Liver (tissue), 9 donors: Measurements from ENCODE around the gene RAB31. TPM values are rescaled to one million over a fixed set of nuclear protein-coding genes. Genes with fewer than 3 reads are reported as not detected.

ENCODE experiments used
- DNase-seq: peaks from one replicate; pipeline ENCODE4 v3.0.0-alpha.2; 2017; ENCODE audit warnings: low spot score
- H3K27ac ChIP-seq, 2 donors: one replicate each; pipeline ENCODE4 v1.7.0; 2013; ENCODE audit warnings: inconsistent platforms in 2 of 2, low read length in 2 of 2, control low read depth in 1 of 2, low read depth in 1 of 2, mild to moderate bottlenecking in 1 of 2
- H3K27me3 ChIP-seq, 4 donors: one replicate each; pipeline versions ENCODE4 v1.6.1 to v1.7.0; 2013; ENCODE audit warnings: low read length in 3 of 4, inconsistent platforms in 1 of 4, mild to moderate bottlenecking in 1 of 4, moderate library complexity in 1 of 4; ENCODE audit not compliant: control insufficient read depth in 4 of 4, insufficient read depth in 4 of 4
- H3K36me3 ChIP-seq, 4 donors: one replicate each; pipeline versions ENCODE4 v1.6.1 to v1.7.0; 2013; ENCODE audit warnings: low read length in 3 of 4, mild to moderate bottlenecking in 3 of 4, low read depth in 1 of 4, moderate library complexity in 1 of 4; ENCODE audit not compliant: control insufficient read depth in 4 of 4, insufficient read depth in 3 of 4
- H3K4me1 ChIP-seq, 4 donors: one replicate each; pipeline versions ENCODE4 v1.6.1 to v1.7.0; 2013; ENCODE audit warnings: low read length in 3 of 4, mild to moderate bottlenecking in 3 of 4, moderate library complexity in 1 of 4; ENCODE audit not compliant: control insufficient read depth in 4 of 4, insufficient read depth in 4 of 4
- H3K4me3 ChIP-seq, 3 donors: one replicate each; pipeline versions ENCODE4 v1.6.1 to v1.7.0; 2013; ENCODE audit warnings: low read length in 3 of 3, control low read depth in 1 of 3, low read depth in 1 of 3, mild to moderate bottlenecking in 1 of 3
- H3K9ac ChIP-seq, 2 donors: one replicate each; pipeline ENCODE4 v1.7.0; 2013; ENCODE audit warnings: low read length in 2 of 2, mild to moderate bottlenecking in 2 of 2, moderate library complexity in 2 of 2, control low read depth in 1 of 2, low read depth in 1 of 2
- H3K9me3 ChIP-seq, 4 donors: one replicate each; pipeline versions ENCODE4 v1.6.1 to v1.7.0; 2013; ENCODE audit warnings: low read length in 3 of 4; ENCODE audit not compliant: control insufficient read depth in 4 of 4
- CTCF ChIP-seq: fragments of 150-350 bp; IDR thresholded peaks from 2 replicates; pipeline ENCODE4 v1.5.1; 2017; ENCODE audit warnings: improper control_type of control experiment, low read depth, low read length; ENCODE audit not compliant: missing input control
- EGR1 ChIP-seq, 2 donors: IDR thresholded peaks; 2 replicates each; pipeline ENCODE4 v1.6.1; 2016 to 2018; ENCODE audit warnings: antibody characterized with exemption in 2 of 2, low read depth in 2 of 2
- FOXA1 ChIP-seq: IDR thresholded peaks from 2 replicates; pipeline ENCODE4 v1.6.1; 2016; ENCODE audit warnings: antibody characterized with exemption
- FOXA2 ChIP-seq: IDR thresholded peaks from 2 replicates; pipeline ENCODE4 v1.6.1; 2016; ENCODE audit warnings: antibody characterized with exemption
- GABPA ChIP-seq, 2 donors: IDR thresholded peaks in 1 of 2; conservative IDR thresholded peaks in 1 of 2; 2 replicates each; pipeline ENCODE4 v1.6.1; 2016; ENCODE audit warnings: antibody characterized with exemption in 2 of 2, mild to moderate bottlenecking in 1 of 2, moderate library complexity in 1 of 2
- NR2F2 ChIP-seq: IDR thresholded peaks from 2 replicates; pipeline ENCODE4 v1.6.1; 2016; ENCODE audit warnings: antibody characterized with exemption
- RAD21 ChIP-seq, 2 donors: IDR thresholded peaks; 2 replicates each; pipeline ENCODE4 v1.6.1; 2016; ENCODE audit warnings: antibody characterized with exemption in 2 of 2, mild to moderate bottlenecking in 2 of 2
- REST ChIP-seq: IDR thresholded peaks from 2 replicates; pipeline ENCODE4 v1.6.1; 2016; ENCODE audit warnings: antibody characterized with exemption, mild to moderate bottlenecking
- SP1 ChIP-seq: IDR thresholded peaks from 2 replicates; pipeline ENCODE4 v1.6.1; 2018; ENCODE audit warnings: antibody characterized with exemption, mild to moderate bottlenecking
- YY1 ChIP-seq: IDR thresholded peaks from 2 replicates; pipeline ENCODE4 v1.6.1; 2016; ENCODE audit warnings: antibody characterized with exemption, mild to moderate bottlenecking
- ZBTB33 ChIP-seq: IDR thresholded peaks from 2 replicates; pipeline ENCODE4 v1.6.1; 2016; ENCODE audit warnings: antibody characterized with exemption
- WGBS: extraction: QIAGEN DNeasy Blood & Tissue Kit; methylation state at CpG from one replicate; pipeline ENCODE4 v1.1.7; 2013; 5-methylcytosine and 5-hydroxymethylcytosine counted together
- polyA plus RNA-seq, 2 donors: library from polyadenylated mRNA; stranded (reverse) in 1 of 2; unstranded in 1 of 2; fragments of 200-250 nt in 1 of 2; fragments of >200 nt in 1 of 2; fragmentation: Nextera tagmentation in 1 of 2; extraction: Ambion mirVana in 1 of 2; gene quantifications; one replicate each; pipeline versions ENCODE4 v1.2.1 to v1.2.3, GENCODE V29; 2013 to 2015
- total RNA-seq, 2 donors: library from RNA; depleted of rRNA; stranded (reverse); fragments of >200 nt; gene quantifications; one replicate each; pipeline ENCODE4 v1.2.3, GENCODE V29; 2014
- donor health status: healthy.
- donor health status: healthy.
- donor health status: healthy.
- donor health status: healthy.
- donor health status: healthy.

The RAB31 gene
- total and polyA plus RNA-seq, 4 donors, result 3.6 to 12.8 (median 9.7) TPM

GRCh38 chr18:9826685-9827084 is 118.6 kb downstream of the RAB31 start:
- H3K27ac ChIP-seq, result peak overlapping the region; percentile 6 to 46
- no peak for DNase-seq
- H3K9me3 ChIP-seq, result no peaks in the 10 kb centered on the region
- no peaks in the 10 kb centered on the region for H3K36me3 ChIP-seq
- no peak overlapping the region for H3K9ac ChIP-seq
- no peak overlapping the region for H3K4me3 ChIP-seq
- no peaks in the 10 kb centered on the region for H3K27me3 ChIP-seq
- peaks cover 0 to 3% (median 0%) of the 10 kb centered on the region in 4 donors for H3K4me1 ChIP-seq
- 92% methylated on average over 4 of the region's 4 CpGs for WGBS
- no peak for TF ChIP-seq CTCF
- TF ChIP-seq SP1, result no peak
- no peak for TF ChIP-seq REST
- TF ChIP-seq YY1, result no peak
- no peak for TF ChIP-seq FOXA2
- TF ChIP-seq EGR1 (IDR thresholded peaks at IDR 0.05; ENCODE audit: low read depth in 2 of 2), result no peak

- DNase-seq, result no peak
- Histone ChIP-seq H3K4me3 (no peak overlapping the region), H3K36me3 (no peaks in the 10 kb centered on the region), H3K4me1 (peaks cover 0 to 3% (median 0%) of the 10 kb centered on the region in 4 donors), H3K9ac (no peak overlapping the region), H3K9me3 (no peaks in the 10 kb centered on the region), H3K27ac (peak overlapping the region; percentile 6 to 85), H3K27me3 (no peaks in the 10 kb centered on the region)
- WGBS, result 74% methylated on average over 7 of the region's 7 CpGs
- TF ChIP-seq FOXA1 (no peak), NR2F2 (peak; percentile 72)
These were observed 119.2 kb downstream of the RAB31 start for GRCh38 chr18:9827211-9827792.

- Histone ChIP-seq H3K4me3 (no peak overlapping the region), H3K36me3 (no peaks in the 10 kb centered on the region), H3K9ac (no peak overlapping the region), H3K9me3 (no peaks in the 10 kb centered on the region), H3K4me1 (peaks cover 0 to 3% (median 0%) of the 10 kb centered on the region in 4 donors), H3K27ac (peak overlapping the region; percentile 70 to 85), H3K27me3 (no peaks in the 10 kb centered on the region)
- no peak for DNase-seq
- no peak for TF ChIP-seq GABPA (IDR thresholded peaks at IDR 0.05 in 1 of 2, conservative IDR thresholded peaks at IDR 0.05 in 1 of 2)
- no peak for TF ChIP-seq SP1
- TF ChIP-seq FOXA2, result no peak
- TF ChIP-seq RAD21 (IDR thresholded peaks at IDR 0.05), result no peak
- TF ChIP-seq ZBTB33, result no peak
- TF ChIP-seq CTCF, result no peak
- TF ChIP-seq FOXA1, result no peak
- TF ChIP-seq YY1, result no peak
- TF ChIP-seq REST, result no peak
- WGBS, result 77% methylated on average over 14 of the region's 14 CpGs
These were observed 119.8 kb downstream of the RAB31 start for GRCh38 chr18:9827793-9828505.
